Hepatocyte (in vitro differentiated cells): ENCODE data around the gene MED13L.

ENCODE experiments used
- EZH2phosphoT487 ChIP-seq: fragments of 200-600 bp; sonication (generic); IDR thresholded peaks from one replicate; pipeline ENCODE4 v1.6.1; 2018; ENCODE audit warnings: antibody characterized with exemption, mild to moderate bottlenecking, low read depth, moderate library complexity; ENCODE audit not compliant: unreplicated experiment, severe bottlenecking
- TF ChIP-seq, protein P1 (sequence below): fragments of 200-600 bp; sonication (generic); IDR thresholded peaks from 2 replicates; pipeline ENCODE4 v1.5.1; 2016; ENCODE audit warnings: antibody characterized with exemption, mild to moderate bottlenecking; ENCODE audit not compliant: poor library complexity

- TF ChIP-seq, protein P1, sequence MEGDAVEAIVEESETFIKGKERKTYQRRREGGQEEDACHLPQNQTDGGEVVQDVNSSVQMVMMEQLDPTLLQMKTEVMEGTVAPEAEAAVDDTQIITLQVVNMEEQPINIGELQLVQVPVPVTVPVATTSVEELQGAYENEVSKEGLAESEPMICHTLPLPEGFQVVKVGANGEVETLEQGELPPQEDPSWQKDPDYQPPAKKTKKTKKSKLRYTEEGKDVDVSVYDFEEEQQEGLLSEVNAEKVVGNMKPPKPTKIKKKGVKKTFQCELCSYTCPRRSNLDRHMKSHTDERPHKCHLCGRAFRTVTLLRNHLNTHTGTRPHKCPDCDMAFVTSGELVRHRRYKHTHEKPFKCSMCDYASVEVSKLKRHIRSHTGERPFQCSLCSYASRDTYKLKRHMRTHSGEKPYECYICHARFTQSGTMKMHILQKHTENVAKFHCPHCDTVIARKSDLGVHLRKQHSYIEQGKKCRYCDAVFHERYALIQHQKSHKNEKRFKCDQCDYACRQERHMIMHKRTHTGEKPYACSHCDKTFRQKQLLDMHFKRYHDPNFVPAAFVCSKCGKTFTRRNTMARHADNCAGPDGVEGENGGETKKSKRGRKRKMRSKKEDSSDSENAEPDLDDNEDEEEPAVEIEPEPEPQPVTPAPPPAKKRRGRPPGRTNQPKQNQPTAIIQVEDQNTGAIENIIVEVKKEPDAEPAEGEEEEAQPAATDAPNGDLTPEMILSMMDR = no peak
- no peak for TF ChIP-seq EZH2phosphoT487
These were observed 138.7 kb downstream of the MED13L start for GRCh38 chr12:116138781-116139180.
